GM21529 (cell line): ENCODE data around the gene FTO.

ENCODE experiments used
- ATAC-seq: cut with Tn5 transposase; IDR thresholded peaks from one replicate; pipeline ENCODE4 v1.9.1; 2021; ENCODE audit not compliant: unreplicated experiment

FTO gene

DNA sequence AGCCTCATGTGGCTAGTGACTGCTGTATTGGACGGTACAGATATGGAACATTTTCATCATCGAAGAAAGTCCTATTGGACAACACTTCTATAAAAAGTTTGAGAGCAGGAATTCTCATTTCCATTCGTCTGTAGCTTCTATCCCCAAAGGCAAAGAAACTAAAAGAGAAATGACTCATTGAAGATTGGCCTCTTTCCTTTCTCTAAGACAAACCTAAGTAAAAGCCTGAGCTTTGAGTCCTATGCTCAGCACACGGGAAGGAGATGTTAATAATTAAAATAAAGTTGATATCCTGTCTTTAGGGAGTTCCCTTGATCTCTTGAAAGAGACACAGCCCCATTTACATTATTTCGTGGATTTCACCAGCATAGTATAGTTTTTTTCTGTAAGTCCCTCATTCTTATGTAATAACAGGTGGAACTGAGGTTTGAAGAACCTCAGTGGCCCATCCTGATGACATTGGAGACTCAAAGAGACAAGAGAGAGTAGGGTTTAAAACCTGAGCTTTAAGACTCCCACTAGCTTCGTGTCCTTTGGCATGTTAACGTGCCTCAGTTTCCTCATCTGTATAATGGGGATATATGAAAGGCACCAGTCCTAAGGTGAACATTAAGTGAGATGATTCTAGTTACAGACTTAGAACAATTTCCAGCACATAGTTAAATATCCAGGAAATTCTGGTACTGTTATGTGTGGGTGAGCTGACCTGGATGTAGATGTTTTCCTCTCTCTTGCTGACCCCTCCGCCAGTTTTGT lies 408.7 kb downstream of the FTO start:
- no peak for ATAC-seq

DNA sequence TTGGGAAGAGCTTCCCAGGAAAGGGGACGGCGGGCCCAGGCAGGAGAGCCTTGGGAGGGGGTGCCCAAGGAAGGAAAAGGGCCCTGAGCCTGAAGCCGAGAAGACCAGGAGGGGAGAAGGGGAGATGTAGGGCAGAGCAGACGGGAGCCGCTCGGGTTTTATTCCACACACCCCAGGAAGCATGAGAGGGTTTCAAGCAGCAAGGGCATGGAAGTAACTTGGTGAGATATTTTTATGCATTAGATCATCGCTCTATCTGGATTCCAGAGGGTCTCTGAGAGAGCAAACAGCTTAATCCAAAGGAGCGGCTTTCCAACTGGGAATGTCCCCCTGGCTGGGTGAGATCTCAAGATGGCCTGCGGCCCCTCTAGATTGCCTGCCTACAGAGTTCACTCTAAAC lies 411.6 kb downstream of the FTO start:
- no peak for ATAC-seq

DNA sequence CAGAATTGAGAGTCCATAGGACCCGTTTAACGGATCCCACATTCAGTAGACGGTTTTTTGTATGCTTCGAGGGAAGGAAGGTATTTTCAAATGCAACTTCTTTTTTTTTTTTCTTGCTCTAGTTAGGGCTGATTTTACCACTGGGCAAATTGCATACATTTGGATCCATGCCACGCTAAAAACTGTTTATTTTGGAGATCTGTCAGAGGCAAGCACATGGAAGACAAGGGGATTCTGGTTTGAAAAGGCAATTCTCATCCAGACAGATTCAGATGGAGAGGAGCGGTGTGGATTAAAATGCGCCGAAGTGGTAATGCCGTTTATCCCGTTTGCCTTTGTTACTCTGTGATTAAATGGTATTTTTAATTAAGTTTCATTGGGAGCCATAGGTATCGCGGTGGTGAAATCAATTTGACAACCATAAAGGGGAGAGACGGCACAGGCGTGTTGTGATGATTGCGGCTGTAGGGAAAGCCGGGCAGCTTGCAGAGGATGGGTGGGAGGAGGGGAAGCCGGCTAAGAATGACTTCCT lies 412.2 kb downstream of the FTO start:
- ATAC-seq: no peak

DNA sequence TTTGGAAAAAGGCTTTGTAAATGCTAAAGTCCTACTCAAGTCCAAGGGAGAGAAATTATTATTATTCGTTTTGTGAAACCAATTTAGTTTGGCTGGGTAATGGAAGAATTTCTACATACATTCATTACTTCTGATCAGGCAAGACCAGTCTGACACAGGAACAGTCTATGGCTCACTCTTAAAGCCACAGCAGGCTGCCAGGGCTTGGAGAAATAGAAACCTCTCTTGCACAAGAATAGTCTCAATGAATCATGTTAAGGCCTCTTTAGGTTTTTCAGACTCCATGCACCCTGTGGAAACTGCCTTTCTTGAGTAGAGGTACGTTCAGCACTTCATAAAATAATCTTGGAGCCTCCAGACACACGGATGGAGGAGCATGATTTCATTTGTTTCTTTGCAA lies 414.9 kb downstream of the FTO start:
- ATAC-seq: no peak

DNA sequence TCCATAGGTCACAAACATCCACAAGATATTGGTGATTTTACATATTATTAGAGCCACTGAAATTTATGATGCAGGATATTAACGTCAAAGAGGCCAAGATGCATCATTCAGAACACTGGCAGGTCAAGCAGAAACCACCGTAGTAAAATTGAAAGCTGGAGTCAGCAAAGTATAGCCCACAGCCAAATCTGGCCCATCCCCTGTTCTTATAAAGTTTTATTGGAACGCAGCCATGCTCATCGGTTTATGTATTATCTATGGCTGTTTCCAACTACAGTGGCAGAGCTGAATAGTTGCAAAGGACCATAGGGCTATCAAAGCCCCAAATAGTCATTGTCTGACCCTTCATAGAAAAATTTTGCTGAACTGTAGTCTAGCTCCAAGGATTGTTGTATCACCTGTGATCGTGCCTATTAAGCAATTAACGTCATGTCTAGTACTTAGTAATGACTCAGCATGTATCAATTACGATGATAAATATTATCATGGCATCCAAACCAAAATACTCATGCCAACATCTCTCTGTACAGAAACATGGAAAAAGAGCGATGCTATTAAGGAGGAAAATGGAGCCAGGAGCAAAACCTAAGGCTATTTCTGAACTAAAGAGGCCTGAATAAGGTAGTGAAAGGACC lies 417.0 kb downstream of the FTO start:
- no peak for ATAC-seq

DNA sequence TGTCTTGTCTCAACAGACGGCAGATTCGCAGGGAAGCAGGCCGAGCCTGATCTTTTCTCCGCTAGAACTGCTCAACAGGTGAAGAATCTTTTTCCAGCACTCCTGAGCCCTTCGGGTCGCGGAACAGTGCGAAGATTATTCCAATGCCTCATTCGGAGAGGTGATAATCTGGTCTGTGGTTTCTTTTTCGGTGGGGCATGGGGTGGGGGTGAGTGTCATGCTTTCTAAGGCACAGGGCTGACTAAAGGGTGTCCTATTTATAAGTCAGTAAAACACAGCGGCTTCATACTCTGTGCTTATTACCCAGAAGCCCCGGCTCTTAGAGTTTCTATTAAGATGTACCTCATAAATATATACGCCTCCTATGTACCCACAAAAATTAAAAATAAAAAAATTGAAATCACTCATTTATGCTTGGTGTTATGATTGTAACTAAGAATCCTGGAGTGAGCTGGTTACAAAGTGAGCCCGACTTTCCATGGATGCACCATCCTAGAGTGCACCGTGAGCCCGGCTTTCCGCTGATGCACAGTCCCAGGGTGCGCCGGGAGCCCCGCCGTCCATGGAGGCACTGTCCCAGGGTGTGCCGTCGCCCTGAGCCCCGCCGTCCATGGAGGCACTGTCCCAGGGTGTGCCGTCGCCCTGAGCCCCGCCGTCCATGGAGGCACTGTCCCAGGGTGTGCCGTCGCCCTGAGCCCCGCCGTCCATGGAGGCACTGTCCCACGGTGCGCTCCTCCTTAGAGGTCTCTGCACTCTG lies 417.8 kb downstream of the FTO start:
- ATAC-seq: no peak

DNA sequence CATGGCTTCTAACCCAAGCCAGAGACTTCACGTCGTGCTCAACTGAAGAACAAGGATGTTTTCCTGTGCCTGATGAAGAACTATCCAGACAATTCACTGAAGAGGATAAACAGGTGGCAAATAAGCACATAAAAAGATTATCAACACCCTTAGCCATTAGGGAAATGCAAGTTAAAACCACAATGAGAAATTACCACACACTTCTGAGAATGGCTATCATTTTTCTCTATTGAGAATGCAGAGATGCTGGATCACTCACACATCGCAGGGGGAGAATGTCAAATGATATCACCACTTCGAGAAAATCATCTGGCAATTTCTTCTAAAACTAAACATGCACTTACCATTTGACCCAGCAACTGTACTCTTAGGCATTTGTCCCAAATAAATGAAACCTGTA lies 419.8 kb downstream of the FTO start:
- ATAC-seq: no peak

DNA sequence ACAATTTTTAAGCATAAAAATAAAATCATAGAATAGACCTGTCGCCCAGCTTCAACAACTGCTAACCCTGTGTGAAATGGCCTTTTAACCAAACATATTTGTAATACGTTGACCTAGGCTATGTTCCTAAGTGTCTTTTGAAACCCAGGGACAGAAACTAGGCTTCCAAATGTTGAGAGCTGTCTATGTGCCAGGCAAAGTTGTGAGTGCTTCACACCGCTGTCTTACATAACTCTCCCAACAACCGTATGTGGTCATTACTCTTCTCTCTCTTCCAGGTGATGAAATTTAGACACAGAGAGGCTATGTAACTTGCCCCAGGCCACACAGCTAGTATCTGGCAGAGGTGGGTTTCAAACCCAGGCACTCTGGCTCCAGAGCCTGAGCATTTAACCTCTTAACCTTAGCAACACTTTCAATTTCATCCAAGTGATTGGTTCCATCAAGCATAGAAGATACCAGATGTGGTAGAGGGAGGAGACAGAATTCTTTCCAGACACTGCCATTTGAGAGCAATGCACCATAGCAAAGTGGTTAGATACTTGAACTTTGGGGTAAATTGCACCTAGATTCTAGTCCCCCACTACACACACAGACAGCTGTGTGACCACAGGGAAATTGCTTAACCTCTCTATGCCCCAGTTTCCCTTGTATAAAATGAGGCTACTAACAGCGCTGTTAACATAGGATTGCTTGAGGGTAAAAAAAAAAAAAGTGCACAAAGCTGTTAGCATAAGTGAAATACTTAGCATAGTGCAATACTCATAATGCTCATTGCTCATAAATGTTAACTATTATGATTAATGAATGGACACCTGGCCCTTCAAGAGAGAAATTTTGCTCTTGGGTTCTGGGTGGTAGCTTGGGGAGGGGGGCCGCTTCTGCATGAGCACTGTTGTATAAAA lies 422.0 kb downstream of the FTO start:
- ATAC-seq: no peak

DNA sequence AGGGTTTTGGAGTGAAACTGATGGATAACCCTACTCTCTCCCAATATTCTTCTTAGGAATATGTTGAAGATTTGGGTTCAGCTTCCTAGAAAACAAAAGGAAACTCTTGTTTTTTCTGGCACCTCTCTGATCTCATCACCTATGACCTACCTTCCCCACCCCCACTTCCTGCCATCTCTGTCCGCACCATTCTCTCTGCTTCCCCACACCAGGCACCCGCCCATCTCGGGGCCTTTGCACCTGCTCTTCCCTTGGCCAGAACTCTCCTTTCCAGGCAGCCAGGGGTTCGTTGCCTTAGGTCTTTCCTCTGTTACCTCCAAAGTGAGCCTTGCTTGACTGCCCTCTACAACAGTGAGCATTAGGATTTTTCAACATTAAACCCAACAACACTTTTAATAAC lies 423.0 kb downstream of the FTO start:
- ATAC-seq: no peak

DNA sequence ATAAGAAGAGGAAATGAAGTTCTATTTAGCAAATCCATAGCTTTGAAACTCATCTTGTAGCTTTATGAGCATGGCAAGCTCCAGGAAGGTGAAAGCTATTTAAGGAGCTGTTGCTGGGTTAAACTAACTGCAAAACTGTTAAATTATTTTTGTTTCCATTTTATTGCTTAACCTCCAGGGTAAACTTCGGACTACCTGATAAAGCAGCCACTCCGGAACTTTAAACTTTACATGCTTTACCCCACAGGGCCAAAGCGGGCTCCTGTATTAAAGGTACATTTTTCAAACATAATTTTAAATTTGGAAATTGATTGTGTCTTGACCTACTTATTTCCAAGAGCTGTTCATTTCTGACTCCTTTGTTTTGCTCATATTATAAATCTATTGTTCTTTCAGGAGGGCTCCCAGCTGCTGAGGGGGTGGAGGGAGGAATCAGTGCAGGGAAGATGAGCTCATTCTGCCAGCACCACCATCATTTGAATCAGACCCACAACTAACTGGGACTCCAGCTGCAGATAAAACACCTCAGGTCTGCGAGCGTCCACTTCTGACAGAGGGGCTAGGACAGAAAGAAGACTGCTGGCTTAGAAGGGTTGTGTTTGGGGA lies 424.8 kb downstream of the FTO start:
- ATAC-seq: no peak

DNA sequence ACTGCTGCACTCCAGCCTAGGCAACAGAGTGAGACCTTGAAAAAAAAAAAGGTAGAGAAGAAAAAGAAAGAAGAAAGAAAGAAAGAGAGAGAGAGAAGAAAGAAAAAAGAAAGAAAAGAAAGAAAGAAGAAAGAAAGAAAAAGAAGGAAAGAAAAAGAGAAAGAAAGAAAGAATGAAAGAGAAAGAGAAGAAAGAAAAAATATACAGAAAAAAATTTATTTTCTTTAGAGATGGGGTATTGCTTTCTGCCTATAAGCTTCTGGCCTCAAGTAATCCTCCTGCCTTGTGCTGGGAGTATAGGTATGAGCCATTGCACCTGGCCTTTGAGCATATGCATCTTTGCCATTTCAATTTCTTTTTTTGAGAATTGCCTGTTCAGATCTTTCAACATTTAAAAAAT lies 425.9 kb downstream of the FTO start:
- no peak for ATAC-seq

DNA sequence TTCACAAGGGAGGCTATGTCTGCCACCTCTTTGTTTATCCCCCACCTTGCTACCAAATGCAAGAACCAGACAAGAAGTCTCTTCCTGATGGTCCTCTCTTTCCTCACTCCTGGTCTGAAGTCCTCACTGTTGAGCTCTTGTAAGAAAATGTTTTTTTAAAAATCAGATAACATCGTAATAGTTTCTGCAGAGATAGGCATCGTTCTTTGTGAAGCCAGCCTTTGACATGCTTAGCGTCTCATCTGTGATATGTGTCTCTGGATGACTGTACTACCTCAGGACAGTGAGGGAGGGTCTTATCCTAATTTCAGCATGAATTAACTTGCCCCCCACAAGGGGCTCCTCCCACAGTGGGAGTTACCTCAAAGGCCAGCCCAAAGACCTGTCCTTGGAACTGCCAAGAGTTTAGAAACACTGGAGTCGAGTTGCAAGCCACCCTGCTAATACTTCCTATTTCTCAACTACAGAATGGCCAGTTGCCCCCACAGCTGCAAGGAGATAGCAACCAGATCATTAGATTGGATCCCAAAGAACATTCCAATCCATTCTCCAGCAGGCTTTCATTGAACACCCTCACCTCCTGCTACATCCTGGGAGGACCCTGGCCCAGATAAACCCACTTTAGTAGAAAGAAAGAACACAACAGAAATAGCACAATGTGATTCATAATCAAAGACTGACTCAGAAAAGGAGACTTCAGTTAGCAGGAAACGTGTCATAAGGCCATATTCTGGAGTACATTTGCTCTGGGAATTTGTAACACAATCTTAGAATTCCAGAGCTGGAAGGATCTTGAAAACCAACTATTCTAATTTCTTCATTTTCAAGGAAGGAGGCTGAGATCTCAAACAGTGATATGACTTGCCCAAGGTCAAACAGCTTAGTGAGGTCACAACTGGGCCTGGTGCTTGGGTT lies 431.7 kb downstream of the FTO start:
- ATAC-seq: no peak

DNA sequence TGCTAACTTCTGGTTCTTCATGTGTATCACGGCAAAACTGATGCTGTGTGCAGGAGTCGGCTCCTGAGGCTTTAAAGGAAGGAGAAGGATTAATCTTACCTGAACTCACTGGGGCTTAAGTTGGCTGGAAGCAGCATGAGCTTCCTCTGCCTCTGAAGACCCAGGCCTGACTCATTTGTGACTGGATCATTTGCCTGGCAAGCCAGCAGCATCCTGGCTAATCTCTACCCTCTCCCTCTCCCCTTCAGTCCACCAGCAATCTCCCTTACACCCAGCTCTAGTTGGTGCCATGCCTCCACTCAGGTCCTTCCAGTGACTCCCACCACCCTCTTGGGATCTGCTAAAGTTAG lies 432.3 kb downstream of the FTO start:
- no peak for ATAC-seq

DNA sequence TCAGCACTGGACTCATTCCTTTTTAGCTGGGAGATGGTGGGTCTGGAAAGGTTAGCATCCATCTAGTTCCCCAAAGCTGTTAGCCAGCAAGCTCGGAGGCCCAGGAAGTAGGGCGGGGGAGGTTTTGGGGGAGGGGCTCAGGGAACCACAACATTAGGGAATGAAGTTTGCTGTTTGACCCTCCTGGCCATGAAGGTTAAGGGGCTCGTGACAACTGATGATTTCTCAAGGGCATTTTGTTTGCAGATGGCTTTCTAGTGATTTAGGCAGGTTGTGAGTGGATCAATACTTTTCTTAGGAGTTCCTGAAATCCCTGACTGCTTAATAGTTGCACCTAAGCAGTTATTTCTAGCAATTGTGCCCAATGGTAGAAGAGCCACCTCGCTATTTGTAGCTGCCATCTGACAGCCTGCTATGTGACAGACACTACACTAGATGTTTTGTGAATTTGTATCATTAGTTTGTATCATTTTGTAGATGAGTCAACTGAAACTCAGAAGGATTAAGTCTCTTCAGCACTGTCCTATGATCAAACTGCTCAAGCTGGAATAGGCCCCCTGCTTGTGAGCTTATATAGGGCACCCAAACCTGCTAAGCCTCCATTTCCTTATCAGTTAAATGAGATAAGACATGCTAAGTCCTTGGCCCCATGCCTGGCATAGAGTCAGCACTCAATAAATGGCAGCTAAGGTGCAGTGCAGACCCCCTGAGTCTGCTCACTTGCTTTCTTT lies 436.3 kb downstream of the FTO start:
- ATAC-seq: no peak

DNA sequence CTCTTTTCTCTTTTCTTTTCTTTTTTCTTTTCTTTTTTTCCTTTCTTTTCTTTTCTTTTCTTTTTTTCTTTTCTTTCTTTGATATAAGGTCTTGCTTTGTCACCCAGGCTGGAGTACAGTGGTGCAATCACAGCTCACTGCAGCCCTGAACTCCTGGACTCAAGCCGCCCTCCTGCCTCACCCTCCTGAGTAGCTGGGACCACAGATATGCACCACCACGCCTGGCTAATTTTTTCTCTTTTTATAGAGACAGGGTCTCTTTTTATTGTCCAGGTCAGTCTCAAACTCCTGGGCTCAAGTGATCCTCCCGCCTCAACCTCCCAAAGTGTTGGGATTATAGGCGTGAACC lies 436.8 kb downstream of the FTO start:
- ATAC-seq: no peak

DNA sequence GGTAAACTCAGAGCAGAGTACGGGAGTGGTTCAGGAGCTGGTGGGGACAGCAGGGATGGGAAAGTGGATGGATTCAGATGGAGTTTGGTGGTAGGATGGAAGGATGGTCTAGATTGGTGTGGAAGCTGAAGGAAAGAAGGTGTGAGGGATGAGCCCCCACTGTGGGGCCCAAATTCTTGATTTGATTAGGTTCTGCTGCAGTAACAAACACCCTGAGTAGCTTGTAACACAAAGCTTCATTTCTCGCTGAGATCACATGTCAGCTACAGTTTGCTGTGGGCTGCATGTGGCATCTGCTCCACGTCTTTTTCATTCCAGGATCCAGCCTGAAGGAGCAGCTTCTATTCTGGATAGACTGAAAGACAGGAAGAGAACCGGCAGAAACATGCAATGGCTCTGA lies 438.8 kb downstream of the FTO start:
- ATAC-seq: no peak

DNA sequence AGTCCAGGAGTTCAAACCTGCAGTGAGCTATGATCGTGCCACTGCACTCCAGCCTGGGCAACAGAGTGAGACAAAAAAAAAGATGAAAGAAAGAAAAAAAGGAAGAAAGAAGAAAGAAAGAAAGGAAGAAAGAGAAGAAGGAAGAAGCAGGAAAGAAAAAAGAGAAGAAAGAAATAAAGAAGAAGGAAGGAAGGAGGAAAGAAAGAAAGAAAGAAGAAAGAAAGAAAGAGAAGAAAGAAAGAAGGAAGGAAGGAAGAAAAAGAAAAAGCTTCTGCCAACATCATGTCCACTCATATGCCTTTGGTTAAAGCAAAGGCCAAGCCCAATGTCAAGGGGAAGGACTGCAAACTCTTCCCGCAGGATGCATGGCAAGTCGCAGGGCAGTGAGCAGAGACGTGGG lies 439.5 kb downstream of the FTO start:
- ATAC-seq: no peak

DNA sequence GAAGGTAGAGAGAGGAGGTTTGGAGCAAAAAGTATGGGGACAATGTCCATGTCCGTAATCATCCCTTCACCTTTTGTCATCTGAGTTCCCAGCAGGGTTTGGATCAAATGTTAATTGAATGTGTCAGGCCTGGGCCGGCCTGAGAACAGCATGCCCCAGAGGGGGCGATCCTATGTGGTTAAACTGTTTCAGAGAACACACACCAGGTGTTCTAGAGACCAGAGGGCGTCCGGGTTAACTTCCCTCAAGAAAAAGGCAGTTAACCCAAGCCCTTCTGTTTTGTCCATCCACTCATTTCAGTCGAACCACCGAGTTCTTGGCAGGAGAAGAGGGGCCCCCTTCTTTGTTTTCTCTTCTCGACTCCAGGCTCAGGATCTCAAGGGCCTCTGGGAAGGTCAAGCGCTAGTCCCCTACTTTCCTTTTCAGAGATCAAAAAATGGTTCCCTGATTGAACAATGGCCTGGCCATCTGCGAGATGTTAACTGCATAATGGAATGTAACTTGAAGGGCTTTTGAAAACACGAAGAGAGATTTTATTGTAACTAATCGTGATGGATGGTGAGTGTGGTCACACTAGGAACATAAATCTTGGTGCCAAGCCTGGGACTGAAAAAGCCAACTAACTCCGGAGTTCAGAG lies 440.1 kb downstream of the FTO start:
- no peak for ATAC-seq

DNA sequence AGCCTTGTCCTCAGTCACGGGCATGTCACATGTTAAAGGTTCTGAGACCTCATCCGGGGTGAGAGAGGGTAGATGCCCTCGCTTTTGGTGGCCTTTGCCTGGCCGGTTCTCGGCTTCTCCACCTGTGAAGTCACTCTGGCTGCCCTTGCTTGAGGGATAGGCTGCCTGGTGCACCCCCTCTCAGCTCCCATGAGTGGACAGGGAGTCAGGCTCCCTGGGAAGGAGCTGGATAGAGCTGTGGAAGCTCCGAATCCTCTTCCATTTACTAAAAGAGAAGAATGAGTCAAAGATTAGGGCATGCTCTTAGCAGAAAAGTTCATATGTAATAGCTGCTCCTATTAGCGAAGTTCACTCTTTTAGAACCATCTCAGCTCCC lies 440.6 kb downstream of the FTO start:
- no peak for ATAC-seq
